ENCODE results near the gene MTX1. TPM values are rescaled to one million over a fixed set of nuclear protein-coding genes. Genes with fewer than 3 reads are reported as not detected.
"Not testable (repeated sequence)": the region's sequence is repeated elsewhere in the genome, so short reads cannot be mapped to it uniquely, and the experiment has no call there.

MTX1 gene
- polyA plus RNA-seq, 1 donor (not counting 4 experiments of a cell fraction or from before 2014, with no cell fraction given) = 43.4 TPM

DNA sequence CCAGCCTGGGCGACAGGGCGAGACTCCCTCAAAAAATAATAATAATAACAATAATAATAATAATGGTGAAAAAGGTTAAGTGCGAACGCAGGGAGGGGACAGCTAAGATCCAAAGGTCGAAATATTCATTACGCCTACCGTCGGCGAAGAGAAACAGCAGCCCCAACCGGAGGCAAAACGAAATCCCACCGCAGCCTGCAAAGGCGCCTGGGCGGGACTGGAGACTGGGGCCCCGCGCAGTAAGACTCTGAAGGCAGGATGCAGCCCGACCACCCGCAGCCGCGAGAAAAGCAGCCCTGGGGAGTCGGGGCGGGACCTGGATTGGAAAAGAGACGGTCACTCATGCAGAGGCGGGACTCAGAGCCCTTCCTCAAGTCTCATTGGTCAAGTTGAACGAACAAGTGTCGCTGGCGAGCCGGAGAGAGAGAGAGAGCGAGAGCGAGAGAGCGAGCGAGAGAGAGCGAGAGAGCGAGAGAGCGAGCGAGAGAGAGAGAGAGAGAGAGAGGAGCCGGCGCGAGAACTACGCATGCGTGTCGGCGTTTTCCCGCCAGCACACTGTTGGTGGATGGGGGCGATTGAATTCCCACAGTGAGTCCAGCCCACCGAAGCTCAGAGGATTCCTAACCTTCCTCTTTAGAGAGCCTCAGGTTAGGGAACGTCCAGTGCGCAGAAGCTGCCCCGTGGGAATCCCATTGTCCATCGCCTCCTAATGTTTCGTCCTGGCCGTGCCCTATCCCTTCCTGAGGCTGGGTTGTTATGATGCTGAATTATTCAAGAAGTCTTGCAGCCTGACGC, 36.1 kb downstream of the MTX1 start:
- Histone ChIP-seq H4K20me1 (ENCODE audit: control insufficient read depth, extremely low read depth, insufficient read depth, low read length) (no peaks in the 10 kb centered on the region), H3K4me3 (ENCODE audit: control insufficient read depth in 2 of 3, extremely low read depth in 1 of 3, insufficient read depth in 2 of 3, low read depth in 1 of 3, low read length in 3 of 3) (peak overlapping the region; percentile 66 to 80 (median 75)), H3K79me2 (ENCODE audit: control insufficient read depth, insufficient read depth, low read length) (no peaks in the 10 kb centered on the region), H3K9ac (ENCODE audit: control insufficient read depth, extremely low read depth, insufficient read depth, low read length) (peak overlapping the region; percentile 84), H3K36me3 (ENCODE audit: control insufficient read depth in 2 of 2, extremely low read depth in 1 of 2, insufficient read depth in 2 of 2, low read length in 2 of 2) (peaks cover 11 to 13% of the 10 kb centered on the region in 2 experiments), H3K4me2 (ENCODE audit: control insufficient read depth, extremely low read depth, insufficient read depth, low read depth, low read length) (peak overlapping the region; percentile 86), H3K9me1 (ENCODE audit: control insufficient read depth, extremely low read depth, insufficient read depth, low read length) (no peaks in the 10 kb centered on the region), H3K4me1 (ENCODE audit: control insufficient read depth, extremely low read depth, insufficient read depth, low read length) (peaks cover 19% of the 10 kb centered on the region), H3K9me3 (ENCODE audit: control insufficient read depth, low read depth, low read length) (no peaks in the 10 kb centered on the region), H2AFZ (ENCODE audit: control insufficient read depth, low read length) (peak overlapping the region; percentile 94), H3K27ac (ENCODE audit: control insufficient read depth, insufficient read depth, low read length) (peak overlapping the region; percentile 71), H3K27me3 (ENCODE audit: control insufficient read depth, extremely low read depth, insufficient read depth, low read length) (no peaks in the 10 kb centered on the region)
- peak; percentile 97 for DNase-seq (ENCODE audit: low read depth, low spot score)
- no peak for FAIRE-seq
- TF ChIP-seq, protein P1, sequence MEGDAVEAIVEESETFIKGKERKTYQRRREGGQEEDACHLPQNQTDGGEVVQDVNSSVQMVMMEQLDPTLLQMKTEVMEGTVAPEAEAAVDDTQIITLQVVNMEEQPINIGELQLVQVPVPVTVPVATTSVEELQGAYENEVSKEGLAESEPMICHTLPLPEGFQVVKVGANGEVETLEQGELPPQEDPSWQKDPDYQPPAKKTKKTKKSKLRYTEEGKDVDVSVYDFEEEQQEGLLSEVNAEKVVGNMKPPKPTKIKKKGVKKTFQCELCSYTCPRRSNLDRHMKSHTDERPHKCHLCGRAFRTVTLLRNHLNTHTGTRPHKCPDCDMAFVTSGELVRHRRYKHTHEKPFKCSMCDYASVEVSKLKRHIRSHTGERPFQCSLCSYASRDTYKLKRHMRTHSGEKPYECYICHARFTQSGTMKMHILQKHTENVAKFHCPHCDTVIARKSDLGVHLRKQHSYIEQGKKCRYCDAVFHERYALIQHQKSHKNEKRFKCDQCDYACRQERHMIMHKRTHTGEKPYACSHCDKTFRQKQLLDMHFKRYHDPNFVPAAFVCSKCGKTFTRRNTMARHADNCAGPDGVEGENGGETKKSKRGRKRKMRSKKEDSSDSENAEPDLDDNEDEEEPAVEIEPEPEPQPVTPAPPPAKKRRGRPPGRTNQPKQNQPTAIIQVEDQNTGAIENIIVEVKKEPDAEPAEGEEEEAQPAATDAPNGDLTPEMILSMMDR (optimal IDR thresholded peaks at IDR 0.05 in 1 of 3, IDR thresholded peaks at IDR 0.05 in 1 of 3, conservative IDR thresholded peaks at IDR 0.05 in 1 of 3; ENCODE audit: extremely low read depth in 1 of 3, insufficient read depth in 2 of 3, low read length in 3 of 3) = peak in 1 of 3 experiments; percentile 56
- TF ChIP-seq EZH2 (IDR thresholded peaks at IDR 0.05; ENCODE audit: low read length) = no peak
- dilution Hi-C loops (cut with MboI; ENCODE audit: extremely low pct_ligation_motif_present, low sequenced_read_pairs) = no loop called here

DNA sequence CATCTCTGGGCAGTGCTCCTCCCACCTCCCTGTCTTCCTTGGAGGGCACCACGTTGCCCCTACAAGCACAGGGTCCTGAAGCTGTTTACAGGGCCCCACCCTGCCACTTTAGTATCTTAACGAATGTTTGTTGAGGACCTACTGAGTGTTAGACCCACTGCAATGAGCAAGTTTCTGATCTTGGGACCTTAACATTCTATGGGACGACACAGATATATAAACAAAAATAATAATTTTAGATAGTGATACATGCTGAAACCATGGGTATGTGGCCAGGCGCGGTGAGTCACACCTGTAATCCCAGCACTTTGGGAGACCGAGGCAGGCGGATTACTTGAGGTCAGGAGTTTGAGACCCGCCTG, 36.6 kb downstream of the MTX1 start:
- Histone ChIP-seq H3K27me3 (ENCODE audit: control insufficient read depth, extremely low read depth, insufficient read depth, low read length) (no peaks in the 10 kb centered on the region), H4K20me1 (ENCODE audit: control insufficient read depth, extremely low read depth, insufficient read depth, low read length) (no peaks in the 10 kb centered on the region), H3K4me3 (ENCODE audit: control insufficient read depth in 2 of 3, extremely low read depth in 1 of 3, insufficient read depth in 2 of 3, low read depth in 1 of 3, low read length in 3 of 3) (peak overlapping the region; percentile 66 to 80 (median 75)), H3K4me2 (ENCODE audit: control insufficient read depth, extremely low read depth, insufficient read depth, low read depth, low read length) (peak overlapping the region; percentile 86), H3K4me1 (ENCODE audit: control insufficient read depth, extremely low read depth, insufficient read depth, low read length) (peaks cover 19% of the 10 kb centered on the region), H3K9me3 (ENCODE audit: control insufficient read depth, low read depth, low read length) (no peaks in the 10 kb centered on the region), H3K27ac (ENCODE audit: control insufficient read depth, insufficient read depth, low read length) (peak overlapping the region; percentile 71), H3K79me2 (ENCODE audit: control insufficient read depth, insufficient read depth, low read length) (no peaks in the 10 kb centered on the region), H3K36me3 (ENCODE audit: control insufficient read depth in 2 of 2, extremely low read depth in 1 of 2, insufficient read depth in 2 of 2, low read length in 2 of 2) (peaks cover 11 to 16% of the 10 kb centered on the region in 2 experiments), H3K9me1 (ENCODE audit: control insufficient read depth, extremely low read depth, insufficient read depth, low read length) (no peaks in the 10 kb centered on the region), H2AFZ (ENCODE audit: control insufficient read depth, low read length) (peak overlapping the region; percentile 94), H3K9ac (ENCODE audit: control insufficient read depth, extremely low read depth, insufficient read depth, low read length) (peak overlapping the region; percentile 84)
- FAIRE-seq (no peak), DNase-seq (ENCODE audit: low read depth, low spot score) (no peak)
- TF ChIP-seq, protein P1 (optimal IDR thresholded peaks at IDR 0.05 in 1 of 3, IDR thresholded peaks at IDR 0.05 in 1 of 3, conservative IDR thresholded peaks at IDR 0.05 in 1 of 3; ENCODE audit: extremely low read depth in 1 of 3, insufficient read depth in 2 of 3, low read length in 3 of 3) = no peak
- TF ChIP-seq EZH2 (IDR thresholded peaks at IDR 0.05; ENCODE audit: low read length) = no peak
- dilution Hi-C loops (cut with MboI; ENCODE audit: extremely low pct_ligation_motif_present, low sequenced_read_pairs) = no loop called here

DNA sequence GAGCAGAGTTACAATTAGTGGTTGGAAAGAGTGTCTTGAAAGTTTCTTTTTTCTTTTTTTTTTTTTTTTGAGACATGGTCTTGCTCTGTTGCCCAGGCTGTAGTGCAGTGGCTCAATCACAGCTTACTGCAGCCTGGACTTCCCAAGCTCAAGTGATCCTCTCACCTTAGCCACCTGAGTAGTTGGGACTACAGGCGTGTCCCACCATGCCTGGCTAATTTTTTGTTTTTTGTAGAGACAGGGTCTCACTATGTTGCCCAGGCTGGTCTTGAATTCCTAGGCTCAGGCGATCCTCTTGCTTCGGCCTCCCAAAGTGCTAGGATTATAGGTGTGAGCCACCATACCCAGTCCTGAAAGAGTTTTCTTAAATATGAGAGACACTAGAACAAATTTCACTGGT, 38.3 kb downstream of the MTX1 start:
- H3K4me2 ChIP-seq (ENCODE audit: control insufficient read depth, extremely low read depth, insufficient read depth, low read depth, low read length); H3K4me3 ChIP-seq (ENCODE audit: control insufficient read depth in 2 of 3, extremely low read depth in 1 of 3, insufficient read depth in 2 of 3, low read depth in 1 of 3, low read length in 3 of 3); FAIRE-seq; dilution Hi-C loops (cut with MboI; ENCODE audit: extremely low pct_ligation_motif_present, low sequenced_read_pairs); DNase-seq (ENCODE audit: low read depth, low spot score); H3K27me3 ChIP-seq (ENCODE audit: control insufficient read depth, extremely low read depth, insufficient read depth, low read length); H3K27ac ChIP-seq (ENCODE audit: control insufficient read depth, insufficient read depth, low read length); H4K20me1 ChIP-seq (ENCODE audit: control insufficient read depth, extremely low read depth, insufficient read depth, low read length); H3K9me3 ChIP-seq (ENCODE audit: control insufficient read depth, low read depth, low read length); H3K9ac ChIP-seq (ENCODE audit: control insufficient read depth, extremely low read depth, insufficient read depth, low read length); H2AFZ ChIP-seq (ENCODE audit: control insufficient read depth, low read length); H3K9me1 ChIP-seq (ENCODE audit: control insufficient read depth, extremely low read depth, insufficient read depth, low read length); H3K79me2 ChIP-seq (ENCODE audit: control insufficient read depth, insufficient read depth, low read length): not testable (repeated sequence)
- Histone ChIP-seq H3K4me1 (ENCODE audit: control insufficient read depth, extremely low read depth, insufficient read depth, low read length) (peaks cover 15% of the 10 kb centered on the region), H3K36me3 (ENCODE audit: control insufficient read depth in 2 of 2, extremely low read depth in 1 of 2, insufficient read depth in 2 of 2, low read length in 2 of 2) (peaks cover 11 to 18% of the 10 kb centered on the region in 2 experiments)

All from keratinocyte (primary cell).